IPS-18c (cell line): ENCODE data around the gene DPYD.

Source experiments
- H3K4me3 ChIP-seq: 2 replicates; pipeline ENCODE4 v1.7.0; 2013; ENCODE audit warnings: low read depth, mild to moderate bottlenecking, low read length, moderate library complexity; ENCODE audit not compliant: insufficient read depth
- H3K9me3 ChIP-seq: one replicate; pipeline ENCODE4 v1.6.1; 2013; ENCODE audit warnings: mild to moderate bottlenecking, low read length, moderate library complexity; ENCODE audit not compliant: control insufficient read depth, insufficient read depth

The DPYD gene

DNA sequence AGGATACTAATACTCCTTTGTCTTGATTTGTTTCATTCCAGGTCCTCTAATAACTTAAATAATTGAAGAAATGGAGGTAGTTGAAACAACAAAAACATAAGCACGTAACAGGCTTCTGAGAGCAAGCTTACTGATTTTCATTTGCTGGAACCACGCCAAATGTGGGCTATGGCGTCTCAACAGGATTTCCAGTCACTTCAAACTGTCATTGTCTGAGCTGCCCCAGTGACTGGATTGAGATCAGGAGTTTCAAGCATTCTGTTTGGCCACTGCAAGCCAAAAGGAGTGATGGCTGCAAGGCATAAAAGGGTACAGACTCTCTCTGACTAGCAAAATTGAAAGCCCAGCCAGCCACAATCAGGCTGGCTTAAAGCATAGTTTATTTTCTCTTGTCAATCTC, 289.9 kb downstream of the DPYD start:
- Histone ChIP-seq H3K9me3 (no peaks in the 10 kb centered on the region), H3K4me3 (no peak overlapping the region)

DNA sequence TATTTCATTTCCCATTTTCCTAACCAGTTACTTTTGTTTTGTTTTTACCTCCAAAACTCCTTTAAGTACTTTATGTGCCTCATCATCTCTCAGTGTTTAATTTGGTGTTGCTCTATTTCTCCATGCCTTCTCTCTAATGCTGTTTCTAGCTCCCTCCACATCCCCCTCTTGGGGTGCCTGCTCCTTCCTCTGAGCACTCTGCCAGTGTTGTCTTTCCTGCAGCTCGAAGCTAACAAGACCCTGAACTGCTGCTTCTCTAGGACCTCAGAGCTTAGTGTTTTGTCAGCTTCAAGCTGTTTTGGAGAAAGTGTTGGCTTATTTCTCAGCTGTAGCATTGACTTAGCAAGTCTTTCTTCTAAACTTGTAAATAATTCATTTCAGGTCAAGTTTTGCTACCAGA, 290.6 kb downstream of the DPYD start:
- Histone ChIP-seq H3K9me3 (no peaks in the 10 kb centered on the region), H3K4me3 (no peak overlapping the region)

DNA sequence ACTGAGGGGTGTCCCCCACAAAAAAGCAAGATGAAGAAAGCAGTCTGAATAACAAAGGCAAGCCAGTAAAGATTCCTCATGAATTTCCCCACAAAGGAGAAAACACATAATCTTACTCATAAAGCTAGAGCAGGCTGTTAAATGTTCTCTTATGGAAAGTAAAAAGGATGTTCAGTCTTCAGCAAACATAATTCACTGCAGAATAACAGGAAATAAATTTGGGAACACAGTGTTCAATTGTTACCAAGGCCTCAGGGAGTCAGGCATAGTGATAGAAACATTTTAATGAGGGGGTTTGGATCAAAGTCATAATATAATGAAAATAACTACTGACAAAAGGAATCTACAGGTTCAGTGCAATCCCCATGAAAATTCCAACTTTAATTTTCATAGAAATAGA, 297.6 kb downstream of the DPYD start:
- Histone ChIP-seq H3K9me3 (no peaks in the 10 kb centered on the region), H3K4me3 (no peak overlapping the region)

DNA sequence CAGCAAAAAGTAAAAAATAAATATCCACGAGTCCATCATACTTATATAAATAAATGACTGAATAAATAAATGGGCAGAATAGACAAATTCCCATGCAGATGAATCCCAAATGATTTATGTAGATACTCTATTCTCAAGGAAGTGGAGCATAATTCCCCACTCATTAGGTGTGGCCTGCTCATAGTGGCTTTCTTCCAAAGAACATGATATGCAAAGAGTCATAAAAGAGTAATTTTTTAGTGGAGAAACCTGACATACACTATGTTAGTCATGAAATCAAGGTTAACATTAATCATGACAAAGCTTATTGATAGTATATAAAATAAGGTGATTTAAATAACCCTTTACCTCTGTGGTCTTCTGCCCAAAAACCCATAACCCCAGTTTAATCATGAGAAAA, 298.9 kb downstream of the DPYD start:
- no peak overlapping the region for H3K4me3 ChIP-seq
- no peaks in the 10 kb centered on the region for H3K9me3 ChIP-seq

DNA sequence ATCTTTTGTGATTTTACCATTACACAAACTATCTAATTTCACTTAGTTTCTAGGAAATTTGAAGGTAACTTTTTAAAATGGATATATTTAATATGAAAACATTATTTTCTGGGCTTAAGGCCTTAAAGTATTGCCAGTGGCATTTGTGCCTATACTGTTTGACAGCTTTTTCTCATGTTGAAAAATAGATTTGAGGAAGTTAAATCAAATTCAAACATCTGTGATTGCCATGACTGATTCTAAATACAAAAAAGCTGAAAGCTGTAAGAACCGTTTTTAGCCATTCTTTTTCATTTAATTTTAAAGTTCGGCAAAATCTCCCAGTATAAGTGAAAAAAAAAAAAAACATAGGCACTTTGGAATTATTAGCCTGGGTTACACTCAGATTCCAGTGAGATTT, 301.1 kb downstream of the DPYD start:
- H3K4me3 ChIP-seq = no peak overlapping the region
- no peaks in the 10 kb centered on the region for H3K9me3 ChIP-seq

DNA sequence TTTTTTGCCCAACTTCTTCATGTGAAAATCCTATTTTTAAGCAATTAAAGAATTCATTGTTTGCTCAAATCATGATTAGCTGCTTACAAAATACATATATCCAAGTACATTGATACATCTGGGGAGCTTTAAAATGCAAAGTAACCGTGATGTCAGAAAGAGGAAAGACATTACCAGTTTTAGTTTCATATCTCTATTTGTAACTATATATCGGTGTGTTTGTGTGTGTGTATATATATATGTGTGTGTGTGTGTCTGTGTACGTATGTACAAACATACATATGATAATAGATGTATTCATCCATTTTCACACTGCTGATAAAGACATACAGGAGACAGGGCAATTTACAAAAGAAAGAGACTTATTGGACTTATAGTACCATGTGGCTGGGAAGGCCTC, 310.1 kb downstream of the DPYD start:
- Histone ChIP-seq H3K4me3 (no peak overlapping the region), H3K9me3 (no peaks in the 10 kb centered on the region)

DNA sequence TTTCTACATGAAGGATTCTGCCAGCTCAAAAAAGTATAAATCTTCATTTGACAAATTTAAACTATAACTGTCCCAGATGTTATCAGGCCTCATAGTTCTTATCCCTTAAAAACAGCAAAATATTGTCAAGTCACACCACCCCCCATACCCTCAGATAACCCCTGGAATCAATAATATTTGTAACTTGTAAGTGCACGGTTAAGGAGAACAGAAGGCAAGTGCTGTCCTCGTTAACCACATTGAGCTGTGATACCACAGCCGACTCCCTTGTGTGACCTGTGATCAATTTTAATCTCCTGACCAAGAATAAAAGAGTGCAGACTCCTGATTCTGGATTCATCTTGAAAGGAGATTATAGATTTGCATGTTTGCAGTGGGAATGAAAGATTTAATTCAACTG, 310.7 kb downstream of the DPYD start:
- no peaks in the 10 kb centered on the region for H3K9me3 ChIP-seq
- H3K4me3 ChIP-seq = no peak overlapping the region

DNA sequence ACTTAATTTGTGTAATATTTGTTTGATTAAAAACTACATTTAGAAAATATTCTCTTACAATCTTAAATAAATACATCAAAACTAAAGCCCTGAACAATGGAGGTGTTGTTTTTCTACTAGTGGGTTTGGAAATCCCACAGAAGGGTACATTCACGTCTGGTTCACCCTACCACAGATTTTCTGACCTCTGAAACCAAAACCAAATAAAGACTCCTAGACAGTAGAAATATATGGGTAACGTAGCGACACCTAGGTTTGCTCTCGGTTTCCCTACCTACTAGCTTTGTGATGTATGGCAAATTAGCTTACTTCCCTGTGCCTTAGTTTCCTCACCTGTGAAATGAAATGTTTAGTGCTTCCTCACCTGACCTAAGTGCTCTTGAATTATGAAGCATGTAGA, 312.6 kb downstream of the DPYD start:
- Histone ChIP-seq H3K4me3 (no peak overlapping the region), H3K9me3 (no peaks in the 10 kb centered on the region)

DNA sequence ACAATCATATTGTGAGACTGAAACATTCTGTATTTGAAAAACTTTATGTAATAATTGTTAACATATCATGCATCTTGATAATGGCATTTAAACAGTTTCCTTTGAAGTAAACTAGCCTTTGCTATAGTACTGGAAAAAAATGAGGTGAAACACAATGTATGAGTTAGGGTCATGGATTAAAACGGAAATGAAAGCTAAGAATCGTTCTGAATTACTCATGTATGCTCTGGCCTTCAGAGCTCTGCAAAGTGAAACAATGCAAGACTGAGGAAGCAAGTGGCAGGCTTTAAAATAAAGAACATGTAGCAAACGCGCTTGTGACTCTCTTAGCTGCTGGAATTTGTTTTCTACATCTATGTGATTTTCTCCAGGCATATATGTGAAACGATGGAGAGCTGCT, 317.1 kb downstream of the DPYD start:
- Histone ChIP-seq H3K9me3 (no peaks in the 10 kb centered on the region), H3K4me3 (no peak overlapping the region)

DNA sequence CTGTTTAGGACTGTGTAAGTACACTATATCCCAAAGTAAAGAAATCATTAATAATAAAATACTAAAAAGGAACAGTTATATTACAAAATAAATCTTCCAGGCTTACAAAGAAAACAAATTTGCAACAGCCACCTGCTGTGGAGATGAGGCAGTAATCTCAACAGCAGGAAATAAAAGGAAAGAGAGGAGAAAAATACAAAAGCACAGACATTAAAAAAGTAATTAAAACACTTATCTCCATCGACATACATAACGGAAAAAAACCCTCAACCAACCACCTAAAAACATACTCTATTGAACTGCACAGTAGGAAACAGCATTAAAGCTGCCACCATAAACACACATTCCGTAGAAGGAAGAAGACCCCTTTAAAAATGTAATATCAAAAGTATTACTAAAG, 317.6 kb downstream of the DPYD start:
- Histone ChIP-seq H3K9me3 (no peaks in the 10 kb centered on the region), H3K4me3 (no peak overlapping the region)

DNA sequence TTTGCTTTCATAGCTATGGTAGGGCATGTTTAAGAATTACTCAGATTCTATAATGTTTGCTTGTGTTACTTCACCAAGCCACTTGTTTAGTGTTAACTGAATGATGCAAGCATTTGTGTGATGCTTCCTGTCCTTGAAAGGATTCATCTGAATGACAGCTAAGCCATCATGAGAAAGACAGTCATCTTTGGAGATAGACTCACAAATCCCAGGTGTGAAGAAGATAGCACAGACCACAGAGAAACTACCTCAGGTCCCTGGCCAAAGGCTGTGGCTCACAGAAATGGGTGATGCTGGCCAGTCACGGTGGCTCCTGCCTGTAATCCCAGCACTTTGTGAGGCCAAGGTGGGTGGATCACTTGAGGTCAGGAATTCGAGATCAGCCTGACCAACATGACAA, 321.4 kb downstream of the DPYD start:
- Histone ChIP-seq H3K9me3 (no peaks in the 10 kb centered on the region), H3K4me3 (no peak overlapping the region)

DNA sequence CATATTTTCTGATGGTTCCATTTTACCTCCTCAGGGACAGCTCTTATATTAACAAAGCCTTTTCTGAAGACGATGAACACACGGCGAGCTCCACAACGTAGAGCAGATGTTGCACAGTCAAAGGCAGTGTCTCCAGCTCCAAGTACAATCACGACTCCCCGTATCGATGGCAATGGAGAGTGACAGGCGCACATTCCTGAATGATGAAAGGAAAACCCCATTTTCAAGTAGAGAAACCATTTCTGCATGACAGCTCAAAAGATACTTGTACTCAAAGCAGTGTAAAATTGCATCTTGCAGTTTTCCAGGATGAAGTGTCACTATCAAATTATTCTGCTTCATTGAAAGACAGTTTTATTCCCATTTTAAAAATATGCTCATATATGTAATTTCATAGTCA, 327.6 kb downstream of the DPYD start:
- Histone ChIP-seq H3K4me3 (no peak overlapping the region), H3K9me3 (no peaks in the 10 kb centered on the region)

DNA sequence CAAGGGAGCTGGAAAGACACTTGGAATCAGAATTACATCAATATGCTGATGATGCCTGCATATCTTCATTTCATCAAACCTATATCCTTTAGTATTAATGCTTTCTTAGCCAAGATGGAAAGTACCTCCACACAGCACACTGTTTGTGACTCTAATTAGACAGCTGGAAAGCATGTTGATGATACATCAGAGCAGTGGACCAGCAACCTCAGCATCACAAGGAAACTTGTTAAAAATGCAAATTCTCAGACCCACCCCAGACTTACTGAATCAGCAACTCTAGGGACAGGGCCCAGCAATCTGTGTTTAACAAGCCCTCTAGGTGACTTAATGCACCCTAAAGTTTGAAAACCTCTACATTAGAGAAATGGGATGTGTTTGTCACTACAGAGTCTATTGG, 332.1 kb downstream of the DPYD start:
- H3K9me3 ChIP-seq = no peaks in the 10 kb centered on the region
- no peak overlapping the region for H3K4me3 ChIP-seq

DNA sequence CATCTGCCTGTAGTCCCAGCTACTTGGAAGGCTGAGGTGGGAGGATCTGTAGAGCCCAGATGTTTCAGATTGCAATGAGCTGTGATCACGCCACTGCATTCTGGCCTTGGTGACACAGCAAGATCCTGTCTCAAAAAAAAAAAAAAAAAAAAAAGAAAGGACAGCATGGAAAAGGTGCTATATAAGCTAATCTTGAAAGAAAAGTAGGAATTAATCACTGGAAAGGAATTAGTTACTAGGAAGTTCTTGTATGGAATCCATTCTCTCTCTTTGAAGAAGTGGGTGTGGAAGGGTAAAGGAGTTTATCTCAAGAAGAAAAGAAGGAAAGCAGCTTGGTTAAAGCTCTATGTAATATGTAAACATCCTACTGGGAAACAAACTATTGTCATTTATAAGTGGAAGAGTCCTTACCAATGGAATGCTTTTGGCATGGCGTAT, 339.2 kb downstream of the DPYD start:
- Histone ChIP-seq H3K9me3 (no peaks in the 10 kb centered on the region), H3K4me3 (no peak overlapping the region)

DNA sequence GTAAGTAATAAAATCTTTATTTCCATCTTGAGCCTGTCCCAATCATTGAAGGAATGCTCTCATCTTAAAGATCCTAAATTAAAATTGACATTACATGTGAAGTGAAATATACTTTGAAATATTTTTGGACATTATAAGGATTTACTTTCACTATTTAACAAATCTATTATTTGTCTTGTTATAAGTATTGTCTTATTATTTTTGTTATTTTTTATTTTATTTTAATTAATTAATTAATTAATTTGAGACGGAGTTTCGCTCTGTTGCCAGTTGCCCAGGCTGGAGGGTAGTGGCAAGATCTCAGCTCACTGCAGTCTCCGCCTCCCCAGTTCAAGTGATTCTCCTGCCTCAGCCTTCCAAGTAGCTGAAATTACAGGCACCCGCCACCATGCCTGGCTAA, 343.2 kb downstream of the DPYD start:
- Histone ChIP-seq H3K9me3 (no peaks in the 10 kb centered on the region), H3K4me3 (no peak overlapping the region)

DNA sequence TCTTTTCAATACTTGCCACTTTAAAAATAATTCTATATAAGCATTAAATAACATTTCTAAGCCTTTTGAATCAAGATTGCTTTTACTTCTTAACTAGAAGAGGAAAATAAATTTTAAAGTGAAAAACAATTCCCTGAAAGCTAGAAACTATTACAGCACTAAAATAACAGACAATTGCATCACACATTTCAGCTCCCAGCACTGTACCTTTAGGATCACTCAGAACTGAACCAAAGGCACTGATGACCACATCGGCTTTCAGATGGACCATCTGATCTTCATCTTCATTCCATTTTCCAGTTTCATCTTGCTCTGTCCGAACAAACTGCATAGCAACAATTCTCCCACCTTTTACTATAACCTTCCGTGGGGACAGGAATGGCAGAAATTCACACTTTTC, 347.3 kb downstream of the DPYD start:
- no peak overlapping the region for H3K4me3 ChIP-seq
- H3K9me3 ChIP-seq = no peaks in the 10 kb centered on the region

DNA sequence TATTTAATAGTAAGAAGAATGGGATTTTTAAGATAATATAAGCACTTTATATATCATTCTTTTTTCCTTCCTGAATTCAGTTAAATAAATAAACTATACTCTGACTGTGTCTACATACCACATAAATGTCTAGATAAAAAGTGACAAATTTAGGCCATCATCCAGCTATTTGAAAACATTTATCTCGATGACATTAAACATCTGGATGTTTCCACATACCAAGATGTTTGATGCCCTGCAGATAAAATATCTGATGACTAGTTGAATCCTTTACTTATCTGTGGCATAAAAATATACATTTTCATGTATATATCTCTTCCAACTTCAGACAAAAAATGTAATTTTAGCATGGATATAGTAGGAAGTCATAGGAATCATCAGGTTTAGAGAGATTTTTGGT, 348.3 kb downstream of the DPYD start:
- Histone ChIP-seq H3K4me3 (no peak overlapping the region), H3K9me3 (no peaks in the 10 kb centered on the region)

DNA sequence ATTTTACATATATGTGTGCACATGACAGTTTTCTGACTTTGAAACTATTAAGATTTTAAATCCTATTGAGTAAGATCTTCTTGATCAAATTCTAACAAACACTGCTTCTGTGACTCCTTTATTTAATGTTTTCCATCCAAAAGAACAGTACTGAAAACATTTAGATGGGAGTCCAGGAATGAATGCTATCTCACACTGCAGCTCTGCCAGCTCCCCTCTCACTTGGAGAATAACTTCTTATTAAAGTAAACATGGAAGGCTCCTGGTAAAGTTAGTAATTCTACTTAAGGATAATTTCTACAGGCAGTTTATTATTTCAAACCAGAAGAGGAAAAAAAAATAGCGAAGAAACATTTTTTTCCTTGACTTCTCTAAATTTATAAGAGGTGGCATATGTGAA, 349.1 kb downstream of the DPYD start:
- H3K9me3 ChIP-seq = no peaks in the 10 kb centered on the region
- no peak overlapping the region for H3K4me3 ChIP-seq

DNA sequence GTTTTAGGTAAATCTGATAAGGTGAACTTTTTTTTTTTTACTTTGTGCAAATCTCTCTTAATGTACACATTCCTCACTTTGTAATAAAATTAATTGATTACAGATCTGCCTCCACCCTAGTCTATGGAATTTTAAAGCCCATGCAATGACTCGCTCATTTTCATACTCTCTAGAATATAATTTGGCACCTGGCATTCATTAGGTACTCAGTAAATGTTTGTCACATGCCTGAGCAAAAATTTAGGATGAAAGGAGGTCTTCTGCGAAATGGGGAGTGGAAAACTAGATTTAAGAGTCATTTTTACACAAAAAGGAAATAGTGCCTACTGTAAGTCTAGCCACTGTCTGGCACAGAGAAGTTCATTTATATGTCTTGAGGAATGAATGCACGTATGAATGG, 350.1 kb downstream of the DPYD start:
- H3K4me3 ChIP-seq = no peak overlapping the region
- no peaks in the 10 kb centered on the region for H3K9me3 ChIP-seq
